CD8-positive, alpha-beta memory T cell (primary cell): ENCODE data around the gene SERAC1. TPM values are rescaled to one million over a fixed set of nuclear protein-coding genes. Genes with fewer than 3 reads are reported as not detected.

Experiments used
- CTCF ChIA-PET: fragments of 350-600 bp; sonication (Branson Sonifier 250); formaldehyde crosslinking; loops from one replicate; lab custom pipeline; 2021; ENCODE audit warnings: antibody characterized with exemption; lab: Charles Lee
- POLR2A ChIA-PET: fragments of 350-600 bp; sonication (Branson Sonifier 250); formaldehyde crosslinking; loops from one replicate; lab custom pipeline; 2021; ENCODE audit warnings: antibody characterized with exemption; lab: Charles Lee
- DNase-seq, 5 donors: peaks; one replicate each; pipeline versions ENCODE4 v3.0.0 to v3.0.0-alpha.2; 2020 to 2022; ENCODE audit warnings: mixed read lengths in 1 of 5
- H3K27ac ChIP-seq: one replicate; pipeline ENCODE4 v1.7.0; 2013; ENCODE audit warnings: low read depth, mild to moderate bottlenecking, low read length, moderate library complexity
- H3K27me3 ChIP-seq: 2 replicates; pipeline ENCODE4 v1.7.0; 2013; ENCODE audit warnings: low read length, mild to moderate bottlenecking; ENCODE audit not compliant: insufficient read depth, poor library complexity, severe bottlenecking
- H3K36me3 ChIP-seq: 2 replicates; pipeline ENCODE4 v1.7.0; 2013; ENCODE audit warnings: mild to moderate bottlenecking, low read length, moderate library complexity; ENCODE audit not compliant: insufficient read depth
- H3K4me1 ChIP-seq: 2 replicates; pipeline ENCODE4 v1.7.0; 2013; ENCODE audit warnings: mild to moderate bottlenecking, low read length, moderate library complexity; ENCODE audit not compliant: insufficient read depth
- H3K4me3 ChIP-seq: 2 replicates; pipeline ENCODE4 v1.7.0; 2013; ENCODE audit warnings: mild to moderate bottlenecking, low read length
- H3K9me3 ChIP-seq: 2 replicates; pipeline ENCODE4 v1.7.0; 2013; ENCODE audit warnings: mild to moderate bottlenecking, low read length
- H3K27ac Mint-ChIP-seq, 8 donors: one replicate each; pipeline ENCODE4 v1.8.0; 2020 to 2021; ENCODE audit warnings: mixed read lengths in 8 of 8, mild to moderate bottlenecking in 6 of 8, inconsistent platforms in 3 of 8, moderate library complexity in 3 of 8
- H3K27me3 Mint-ChIP-seq, 2 donors: one replicate each; pipeline ENCODE4 v1.8.0; 2020 to 2021; ENCODE audit warnings: mixed read lengths in 2 of 2, mild to moderate bottlenecking in 1 of 2, moderate library complexity in 1 of 2
- H3K36me3 Mint-ChIP-seq, 3 donors: one replicate each; pipeline ENCODE4 v1.8.0; 2020 to 2021; ENCODE audit warnings: mixed read lengths in 3 of 3, inconsistent platforms in 1 of 3, mild to moderate bottlenecking in 1 of 3
- H3K4me1 Mint-ChIP-seq, 3 donors: one replicate each; pipeline ENCODE4 v1.8.0; 2020 to 2021; ENCODE audit warnings: mixed read lengths in 3 of 3, inconsistent platforms in 1 of 3, mild to moderate bottlenecking in 1 of 3
- H3K4me3 Mint-ChIP-seq, 7 donors: one replicate each; pipeline ENCODE4 v1.8.0; 2020 to 2021; ENCODE audit warnings: mixed read lengths in 7 of 7, mild to moderate bottlenecking in 6 of 7, moderate library complexity in 4 of 7, inconsistent platforms in 2 of 7
- H3K9me3 Mint-ChIP-seq, 5 donors: one replicate each; pipeline ENCODE4 v1.8.0; 2020 to 2022; ENCODE audit warnings: mixed read lengths in 5 of 5, mild to moderate bottlenecking in 3 of 5, moderate library complexity in 2 of 5, inconsistent platforms in 1 of 5
- polyA plus RNA-seq: library from polyadenylated mRNA; unstranded; fragments of 300-500 nt; fragmentation: Illumina TruSeq; gene quantifications from one replicate; pipeline ENCODE4 v1.2.3, GENCODE V29; 2021
- total RNA-seq, 2 experiments: library from RNA; stranded (reverse); gene quantifications; one replicate each; pipeline ENCODE4 v1.2.3, GENCODE V29; 2021

Gene SERAC1
- total and polyA plus RNA-seq, 3 experiments from 2014 or later, result 3.9 to 4.9 (median 4.8) TPM

DNA sequence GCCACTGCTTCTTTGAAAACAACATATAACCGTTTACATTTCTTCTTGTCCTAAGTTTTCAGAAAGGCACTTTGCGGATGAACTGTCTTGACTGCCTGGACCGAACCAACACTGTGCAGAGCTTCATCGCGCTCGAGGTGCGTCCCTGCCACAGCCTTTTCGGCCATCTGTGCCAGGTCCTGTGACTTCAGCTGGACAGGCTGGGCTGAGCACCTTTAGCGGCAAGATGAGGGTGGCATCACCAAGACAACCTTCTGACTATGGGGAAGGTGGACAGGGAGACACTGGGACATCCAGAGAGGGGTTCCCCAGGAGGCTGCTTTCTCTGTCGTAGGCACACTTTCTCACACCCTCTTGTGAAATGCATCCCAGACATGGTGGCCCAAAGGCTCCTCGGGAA is 104.3 kb downstream of the SERAC1 start:
- Mint-ChIP-seq H3K27me3 (no peaks in the 10 kb centered on the region), H3K4me3 (no peak overlapping the region), H3K27ac (no peak overlapping the region), H3K4me1 (peaks cover 5 to 9% (median 9%) of the 10 kb centered on the region in 3 donors), H3K36me3 (peaks cover 5 to 42% (median 6%) of the 10 kb centered on the region in 3 donors), H3K9me3 (no peaks in the 10 kb centered on the region)
- ChIA-PET CTCF (interaction anchor here (0.9 to 5.8 kb wide), 3 partner anchors 7 to 116 kb away, joined by 3 to 33 read pairs (median 7); no protein-coding TSS in a partner anchor), POLR2A (no interaction called here)
- peaks cover 17% of the 10 kb centered on the region for H3K4me1 ChIP-seq
- H3K4me3 ChIP-seq, result no peak overlapping the region
- no peaks in the 10 kb centered on the region for H3K9me3 ChIP-seq
- no peaks in the 10 kb centered on the region for H3K27me3 ChIP-seq
- H3K27ac ChIP-seq, result no peak overlapping the region
- DNase-seq, result peak in 1 of 5 donors; percentile 30
- no peaks in the 10 kb centered on the region for H3K36me3 ChIP-seq

DNA sequence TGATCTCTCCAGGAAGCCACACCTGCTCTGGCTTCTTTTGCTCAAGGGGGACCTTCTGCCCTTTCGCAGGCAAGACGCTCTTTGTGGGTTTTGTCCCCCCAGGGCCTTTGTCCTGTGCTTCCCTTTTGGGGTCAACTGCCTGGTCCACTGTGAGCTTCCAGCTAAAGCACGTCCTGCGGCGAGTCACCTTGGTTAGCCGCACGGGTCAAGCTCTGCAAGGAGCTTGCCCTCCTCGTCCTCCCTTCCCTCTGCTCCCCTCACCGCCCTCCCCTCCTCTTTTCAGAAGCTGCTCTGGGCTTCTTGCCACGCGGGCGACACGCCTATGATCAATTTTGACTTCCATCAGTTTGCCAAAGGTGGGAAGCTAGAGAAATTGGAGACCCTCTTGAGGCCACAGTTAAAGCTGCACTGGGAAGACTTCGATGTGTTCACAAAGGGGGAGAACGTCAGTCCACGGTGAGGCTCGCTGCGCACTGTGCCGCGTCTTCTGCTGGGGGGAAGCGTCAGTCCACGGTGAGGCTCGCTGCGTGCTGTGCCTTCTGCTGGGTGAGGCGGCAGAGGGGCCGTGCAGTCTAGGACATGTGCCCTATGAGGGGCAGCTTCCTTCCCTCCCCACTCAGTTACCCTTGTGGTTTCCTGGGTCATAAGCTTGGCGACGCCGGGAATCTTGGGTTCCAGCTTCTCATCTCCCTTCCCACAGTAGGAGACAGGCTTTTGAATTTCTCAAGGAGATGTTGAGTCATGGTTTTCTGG is 106.2 kb downstream of the SERAC1 start:
- ChIA-PET CTCF (interaction anchor here (1.2 to 5.8 kb wide), 3 partner anchors 9 to 35 kb away, joined by 3 to 33 read pairs (median 6); no protein-coding TSS in a partner anchor), POLR2A (no interaction called here)
- no peaks in the 10 kb centered on the region for H3K9me3 Mint-ChIP-seq
- peak in 1 of 5 donors; percentile 30 for DNase-seq
- Histone ChIP-seq H3K27me3 (no peaks in the 10 kb centered on the region), H3K27ac (no peak overlapping the region), H3K4me1 (peaks cover 31% of the 10 kb centered on the region), H3K4me3 (no peak overlapping the region), H3K9me3 (no peaks in the 10 kb centered on the region), H3K36me3 (no peaks in the 10 kb centered on the region)
- peaks cover 19 to 20% (median 20%) of the 10 kb centered on the region in 3 donors for H3K4me1 Mint-ChIP-seq
- peak overlapping the region in 1 of 8 donors; percentile 58 for H3K27ac Mint-ChIP-seq
- no peaks in the 10 kb centered on the region for H3K27me3 Mint-ChIP-seq
- no peak overlapping the region for H3K4me3 Mint-ChIP-seq
- peaks cover 5 to 42% (median 9%) of the 10 kb centered on the region in 3 donors for H3K36me3 Mint-ChIP-seq

DNA sequence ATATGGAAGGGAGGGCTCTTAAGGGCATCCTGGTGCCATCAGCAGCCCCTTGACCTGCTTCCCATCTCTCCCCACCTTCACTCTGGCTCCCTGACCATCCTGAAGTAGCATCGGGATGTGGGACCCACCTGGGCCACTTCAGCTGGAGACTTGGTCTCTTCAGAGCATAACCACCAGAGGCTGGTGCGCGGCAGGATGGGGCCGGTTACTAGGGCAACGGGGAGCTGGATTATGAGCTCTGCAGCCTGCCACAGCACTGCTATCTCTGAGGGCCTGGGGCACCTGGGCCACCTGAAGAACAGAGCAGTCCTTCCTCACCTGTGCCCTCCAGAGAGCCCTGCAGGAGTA is 106.7 kb downstream of the SERAC1 start:
- H3K4me3 ChIP-seq, result no peak overlapping the region
- no peaks in the 10 kb centered on the region for H3K27me3 ChIP-seq
- no peaks in the 10 kb centered on the region for H3K36me3 ChIP-seq
- CTCF ChIA-PET, result interaction anchor here (1.2 to 5.8 kb wide), 3 partner anchors 10 to 35 kb away, joined by 3 to 33 read pairs (median 6); no protein-coding TSS in a partner anchor
- Mint-ChIP-seq H3K4me1 (peaks cover 19 to 20% (median 20%) of the 10 kb centered on the region in 3 donors), H3K4me3 (no peak overlapping the region), H3K27ac (no peak overlapping the region), H3K36me3 (peaks cover 5 to 41% (median 9%) of the 10 kb centered on the region in 3 donors), H3K27me3 (no peaks in the 10 kb centered on the region), H3K9me3 (no peaks in the 10 kb centered on the region)
- DNase-seq, result no peak
- no peak overlapping the region for H3K27ac ChIP-seq
- POLR2A ChIA-PET, result no interaction called here
- no peaks in the 10 kb centered on the region for H3K9me3 ChIP-seq
- peaks cover 31% of the 10 kb centered on the region for H3K4me1 ChIP-seq

DNA sequence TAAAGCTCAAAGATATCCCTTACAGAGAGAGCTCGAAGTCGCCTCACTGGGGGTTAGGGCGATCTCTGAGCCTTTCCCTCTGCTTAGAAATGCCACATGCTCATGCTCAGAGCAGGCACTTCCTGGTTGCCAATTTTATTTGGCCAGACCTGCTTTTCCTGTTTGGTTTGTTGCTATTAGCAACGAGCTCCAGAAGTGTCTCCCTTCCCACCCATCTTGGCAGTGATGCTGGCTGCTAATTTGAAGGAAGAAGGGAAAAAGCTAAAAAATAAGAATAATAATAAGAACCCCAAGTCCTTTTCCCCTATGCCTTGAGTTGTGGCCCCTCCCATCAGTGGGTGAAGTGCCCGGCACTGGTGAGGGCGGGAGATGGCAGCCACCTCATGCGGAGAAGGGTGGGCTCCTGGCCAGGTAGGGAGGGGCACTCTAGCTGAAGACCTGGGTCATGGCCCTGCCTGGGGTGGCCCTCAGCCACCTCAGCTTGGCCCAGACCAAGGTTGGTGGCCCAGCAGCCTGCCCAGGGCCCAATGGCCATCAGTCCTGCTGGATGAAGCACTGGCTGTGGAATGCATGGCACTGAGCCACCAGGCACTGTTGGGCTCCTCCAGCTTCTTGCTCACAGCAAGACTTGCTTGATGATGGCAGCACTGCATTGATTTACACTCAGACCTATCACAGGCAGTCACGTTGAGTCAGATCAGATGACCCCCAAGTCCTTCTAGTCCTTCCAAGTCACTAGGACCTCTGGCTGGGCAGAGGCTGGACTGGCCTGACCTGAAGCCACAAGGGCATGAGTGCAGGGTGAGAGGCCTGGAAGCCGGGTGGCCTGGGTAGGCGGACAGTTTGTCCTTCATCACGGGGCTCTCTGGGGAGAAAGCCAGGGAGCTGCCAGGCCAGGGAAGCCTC is 107.4 kb downstream of the SERAC1 start:
- peak in 2 of 5 donors; percentile 6 to 39 for DNase-seq
- Histone ChIP-seq H3K36me3 (no peaks in the 10 kb centered on the region), H3K27me3 (no peaks in the 10 kb centered on the region), H3K4me3 (no peak overlapping the region), H3K9me3 (no peaks in the 10 kb centered on the region), H3K27ac (no peak overlapping the region), H3K4me1 (peaks cover 31% of the 10 kb centered on the region)
- Mint-ChIP-seq H3K36me3 (peaks cover 3 to 41% (median 6%) of the 10 kb centered on the region in 3 donors), H3K4me1 (peaks cover 19 to 20% (median 20%) of the 10 kb centered on the region in 3 donors), H3K9me3 (no peaks in the 10 kb centered on the region), H3K27ac (peak overlapping the region in 3 of 8 donors; percentile 57 to 87 (median 70)), H3K27me3 (no peaks in the 10 kb centered on the region), H3K4me3 (no peak overlapping the region)
- CTCF ChIA-PET, result interaction anchor here (1.2 to 5.8 kb wide), 2 partner anchors 10 to 20 kb away, joined by 3 to 33 read pairs; no protein-coding TSS in a partner anchor
- POLR2A ChIA-PET, result interaction anchor here (1.2 kb wide), 1 partner anchor 34 kb away, joined by 3 read pairs; no protein-coding TSS in a partner anchor

Other genes with a start within 250 kb of the SERAC1 start
- 10 to 100 TPM; 16.7 to 17.5 TPM for gene SYNJ2, start 186.4 kb downstream of the SERAC1 start, total RNA-seq
- 8.7 TPM for gene SYNJ2, start 186.4 kb downstream of the SERAC1 start, polyA plus RNA-seq
- 10 to 100 TPM; 26.1 to 28.3 TPM for gene GTF2H5, start 88 bp upstream of the SERAC1 start, total RNA-seq
- gene GTF2H5, start 88 bp upstream of the SERAC1 start, polyA plus RNA-seq, result 22.5 TPM
- 10 to 100 TPM; 26.9 to 32.1 TPM for gene TULP4, start 144.2 kb upstream of the SERAC1 start, total RNA-seq
- 50.1 TPM for gene TULP4, start 144.2 kb upstream of the SERAC1 start, polyA plus RNA-seq